CMK (cell line): ENCODE results near the gene NADSYN1.

Experiments used
- DNase-seq: peaks from one replicate; pipeline ENCODE4 v3.0.0-alpha.2; 2010; ENCODE audit warnings: low read depth

The NADSYN1 gene

GRCh38 chr11:71474141-71474770 lies 21.3 kb downstream of the NADSYN1 start:
- no peak for DNase-seq

GRCh38 chr11:71474771-71475483 lies 21.9 kb downstream of the NADSYN1 start:
- DNase-seq: no peak

DNA sequence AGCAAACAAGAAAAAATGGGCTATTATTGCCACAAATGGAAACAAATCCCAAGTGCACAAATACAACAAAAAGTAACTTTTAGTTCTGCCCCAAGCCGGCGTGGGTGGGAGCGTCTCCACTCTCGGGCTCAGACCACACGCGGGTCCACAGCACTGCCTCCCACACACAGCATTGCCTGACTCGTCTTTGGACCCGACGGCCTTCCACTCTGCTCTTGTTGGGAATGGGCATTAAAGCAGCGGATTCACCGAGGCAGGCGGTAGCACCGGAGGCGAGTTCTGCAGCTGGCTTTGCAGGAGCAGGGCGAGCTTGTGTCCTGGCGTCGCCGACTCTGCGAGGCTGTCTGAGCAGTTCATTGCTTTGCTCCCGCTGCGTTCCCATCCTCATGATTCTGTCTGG lies 23.0 kb downstream of the NADSYN1 start:
- no peak for DNase-seq

- no peak for DNase-seq
Measured at GRCh38 chr11:71476926-71477640, 24.1 kb downstream of the NADSYN1 start.

DNA sequence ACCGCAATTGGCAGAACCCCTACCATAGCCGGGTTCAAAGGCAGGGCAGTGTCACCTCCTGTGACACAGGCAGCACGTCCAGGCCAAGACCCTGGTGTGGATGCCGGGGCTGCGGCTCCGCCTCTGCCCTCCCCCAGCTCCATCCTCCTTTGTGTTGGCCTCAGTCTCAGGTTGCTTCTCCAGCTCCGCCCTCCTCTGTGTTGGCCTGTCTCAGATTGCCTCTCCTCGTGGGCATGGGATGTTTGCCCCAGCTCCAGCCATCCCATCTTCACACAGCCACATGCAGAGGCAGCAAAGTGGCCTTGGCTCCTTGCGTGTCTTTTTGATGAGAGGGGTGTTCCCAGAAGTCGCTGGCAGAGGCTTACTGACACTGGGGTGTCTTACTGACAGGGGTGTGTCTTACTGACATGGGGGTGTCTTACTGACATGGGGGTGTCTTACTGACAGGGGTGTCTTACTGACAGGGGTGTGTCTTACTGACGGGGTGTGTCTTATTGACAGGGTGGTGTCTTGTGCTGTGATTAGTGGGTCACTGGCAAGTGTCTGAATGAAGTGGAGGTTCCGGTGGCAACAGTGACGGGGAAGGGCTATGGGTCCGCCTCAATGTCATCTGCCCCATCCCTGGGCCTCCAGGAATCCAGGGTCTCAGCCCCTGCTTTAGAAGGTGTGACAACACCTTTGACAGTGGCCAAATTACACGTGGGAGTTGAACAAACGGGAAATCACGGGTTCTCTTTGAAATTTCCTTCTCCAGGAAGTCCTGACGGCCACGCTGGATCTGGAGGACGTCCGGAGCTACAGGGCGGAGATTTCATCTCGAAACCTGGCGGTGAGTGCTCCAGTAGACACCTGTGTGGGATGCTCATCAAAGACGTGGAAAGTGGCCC lies 24.9 kb downstream of the NADSYN1 start:
- DNase-seq: no peak

DNA sequence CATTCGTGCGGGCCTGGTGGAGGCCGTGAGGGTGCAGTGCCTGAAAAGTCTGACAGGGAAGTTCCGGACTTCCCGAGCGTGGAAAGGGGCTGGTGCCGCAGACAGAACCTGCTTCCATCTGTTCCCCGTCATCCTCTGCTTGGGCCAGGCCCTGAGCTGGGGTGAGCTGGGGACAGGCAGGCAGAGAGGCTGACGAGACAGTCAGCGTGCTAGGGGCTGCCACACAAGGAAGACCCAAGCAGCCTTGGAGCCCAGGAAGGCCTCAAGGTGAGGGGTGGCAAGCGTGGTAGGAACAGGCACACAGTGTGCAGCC lies 25.5 kb downstream of the NADSYN1 start:
- DNase-seq: no peak

GRCh38 chr11:71481101-71481960 lies 28.3 kb downstream of the NADSYN1 start:
- DNase-seq: no peak

DNA sequence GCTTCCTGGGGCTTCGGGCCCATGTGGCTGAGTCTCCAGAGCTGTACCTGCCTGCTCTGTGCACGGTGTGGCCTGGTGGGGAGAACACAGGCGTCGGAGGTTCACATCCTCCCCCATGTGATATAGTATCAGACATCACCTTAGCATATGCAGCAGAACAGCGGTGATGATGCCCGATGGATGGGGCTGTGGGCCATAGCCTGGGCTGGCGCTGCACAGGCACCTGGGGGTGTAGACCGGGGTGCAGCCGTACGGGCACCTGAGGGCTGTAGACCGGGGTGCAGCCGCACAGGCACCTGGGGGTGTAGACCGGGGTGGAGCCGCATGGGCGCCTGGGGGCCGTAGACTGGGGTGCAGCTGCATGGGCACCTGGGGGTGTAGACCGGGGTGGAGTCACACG lies 29.2 kb downstream of the NADSYN1 start:
- DNase-seq: no peak

DNA sequence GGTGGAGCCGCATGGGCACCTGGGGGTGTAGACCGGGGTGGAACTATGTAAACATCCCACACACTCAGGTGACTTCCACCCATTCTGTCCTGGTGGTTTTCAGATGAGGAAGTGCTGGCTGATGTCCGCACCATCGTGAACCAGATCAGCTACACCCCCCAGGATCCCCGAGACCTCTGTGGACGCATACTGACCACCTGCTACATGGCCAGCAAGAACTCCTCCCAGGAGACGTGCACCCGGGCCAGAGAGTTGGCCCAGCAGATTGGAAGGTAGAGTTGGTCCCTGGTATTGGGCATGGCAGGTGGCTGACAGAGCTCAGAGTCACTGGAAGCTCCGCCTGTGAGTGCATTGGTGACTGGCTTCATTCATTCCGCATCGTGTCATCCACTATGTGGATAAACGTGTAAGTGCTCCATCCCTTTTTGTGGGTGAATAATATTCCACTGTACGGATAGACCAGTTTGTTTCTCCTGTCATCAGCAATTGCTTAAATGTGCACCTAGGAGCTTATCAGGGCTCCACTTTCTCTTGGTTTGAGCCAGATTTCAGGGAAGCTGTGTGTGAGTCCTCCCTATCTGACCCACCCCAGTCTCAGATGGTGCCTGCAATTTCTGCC lies 29.9 kb downstream of the NADSYN1 start:
- DNase-seq: no peak

DNA sequence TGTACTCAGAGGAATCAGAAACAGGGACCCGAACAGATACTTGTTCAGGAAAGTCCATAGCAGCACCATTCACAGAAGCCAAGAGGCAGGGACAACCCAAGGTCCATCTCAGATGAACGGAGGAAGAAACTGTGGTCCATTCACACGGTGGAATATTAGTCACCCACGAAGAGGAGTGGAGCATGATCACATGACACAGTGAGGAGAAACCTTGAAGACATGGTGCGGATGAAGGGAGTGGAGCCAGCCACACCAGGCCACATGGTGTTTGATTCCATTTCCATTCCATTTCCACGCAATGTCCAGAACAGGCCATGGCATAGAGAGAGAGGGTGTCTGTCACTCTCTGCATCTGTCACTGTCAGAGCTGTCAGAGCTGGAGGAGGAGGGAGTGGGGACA lies 30.7 kb downstream of the NADSYN1 start:
- DNase-seq: no peak

DNA sequence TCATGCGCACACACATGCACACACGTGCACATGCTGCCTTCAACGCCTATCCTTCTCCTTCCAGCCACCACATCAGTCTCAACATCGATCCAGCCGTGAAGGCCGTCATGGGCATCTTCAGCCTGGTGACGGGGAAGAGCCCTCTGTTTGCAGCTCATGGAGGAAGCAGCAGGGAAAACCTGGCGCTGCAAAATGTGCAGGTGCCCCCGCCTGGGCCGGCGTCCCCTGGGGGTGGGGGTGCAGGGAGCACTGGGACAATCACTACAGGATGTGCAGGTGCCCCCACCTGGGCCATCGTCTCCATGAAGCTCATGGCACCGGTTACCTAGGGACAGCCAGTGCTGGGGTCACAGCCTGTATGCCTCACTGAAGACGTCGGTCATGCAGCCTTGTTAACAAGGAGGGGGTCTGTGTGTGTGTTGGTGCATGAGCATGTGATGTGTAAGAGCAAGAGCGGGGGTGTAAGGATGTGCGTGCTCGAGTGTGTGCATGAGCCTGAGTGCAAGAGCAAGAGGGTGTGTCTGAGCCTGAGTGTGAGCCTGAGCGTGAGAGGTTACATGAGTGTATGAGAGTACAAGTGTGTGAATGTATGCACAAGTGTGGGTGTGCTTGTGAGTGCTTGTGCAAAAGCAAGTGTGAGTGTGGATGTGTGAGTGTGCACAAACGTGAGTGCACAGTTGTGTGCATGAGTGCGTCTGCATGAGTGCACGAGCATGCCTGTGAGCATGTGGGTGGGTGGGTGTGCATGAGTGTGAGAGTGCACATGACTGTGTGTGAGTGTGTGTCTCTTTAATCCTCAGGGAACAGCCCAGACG lies 31.5 kb downstream of the NADSYN1 start:
- DNase-seq: no peak

GRCh38 chr11:71485063-71485399 lies 32.0 kb downstream of the NADSYN1 start:
- no peak for DNase-seq

- DNase-seq: no peak
Measured at GRCh38 chr11:71485466-71485865, 32.5 kb downstream of the NADSYN1 start.

GRCh38 chr11:71486320-71486719 lies 33.3 kb downstream of the NADSYN1 start:
- DNase-seq: no peak

DNA sequence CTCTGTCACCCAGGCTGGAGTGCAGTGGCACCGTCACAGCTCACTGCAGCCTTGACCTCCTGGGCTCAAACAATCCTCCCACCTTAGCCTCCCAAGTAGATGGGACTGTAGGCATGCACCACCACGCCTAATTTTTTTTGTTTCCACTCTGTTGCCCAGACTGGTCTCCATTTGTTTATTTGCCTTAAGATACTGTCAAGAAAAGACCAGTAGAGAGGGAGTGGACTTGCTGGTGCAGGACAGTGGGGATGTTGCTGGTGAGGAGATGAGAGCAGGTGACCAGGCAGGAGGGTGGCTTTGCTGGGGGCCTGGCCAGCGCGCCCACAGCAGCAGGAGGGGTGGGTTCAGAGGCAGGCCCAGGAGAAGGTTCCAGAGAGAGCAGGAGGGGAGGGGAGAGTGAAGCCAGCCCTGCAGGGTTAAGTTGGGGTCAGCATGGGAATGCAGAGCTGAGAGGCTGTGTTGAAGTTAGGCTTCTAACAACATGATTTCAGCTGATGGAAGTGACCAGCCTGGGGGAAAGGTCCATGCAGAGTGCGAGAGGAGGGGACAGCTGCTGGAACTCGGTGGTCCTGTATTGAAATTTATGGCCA lies 35.8 kb downstream of the NADSYN1 start:
- DNase-seq: no peak

- no peak for DNase-seq
Measured at GRCh38 chr11:71489311-71490043, 36.5 kb downstream of the NADSYN1 start.

DNA sequence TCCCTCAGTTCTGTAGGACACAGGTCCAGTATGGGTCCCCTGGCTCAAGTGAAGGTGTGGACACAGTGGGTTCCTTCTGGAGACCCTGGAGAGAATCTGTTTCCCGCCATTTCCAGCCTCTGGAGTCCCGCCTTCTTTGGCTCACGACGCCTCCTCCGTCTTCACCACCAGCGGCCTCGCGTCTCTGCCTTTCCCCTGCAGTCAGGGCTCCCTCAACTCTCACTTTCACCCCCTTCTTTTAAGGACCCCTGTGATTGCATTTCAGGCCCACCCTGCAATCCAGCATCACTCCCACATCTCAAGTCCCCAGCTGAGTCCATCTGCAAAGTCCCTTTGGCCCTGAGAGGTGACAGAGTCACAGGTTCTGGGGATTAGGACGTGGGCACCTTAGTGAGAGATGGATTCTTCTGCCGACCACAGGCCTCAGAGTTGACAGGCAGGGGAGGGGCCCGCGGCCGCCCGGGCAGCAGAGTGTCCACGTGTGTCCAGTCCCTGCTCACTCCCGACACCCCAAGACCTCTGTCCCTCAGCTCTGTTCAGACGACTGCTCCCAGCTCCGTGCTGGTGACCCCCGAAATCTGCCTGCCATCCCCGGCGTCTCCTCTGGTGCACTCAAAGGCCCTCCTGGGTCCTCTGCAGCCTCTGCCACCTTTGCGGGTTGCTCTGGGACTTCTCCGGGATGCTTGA lies 37.2 kb downstream of the NADSYN1 start:
- no peak for DNase-seq

GRCh38 chr11:71490731-71491390 lies 37.9 kb downstream of the NADSYN1 start:
- no peak for DNase-seq
